Erythroblast (primary cell): Measurements from ENCODE around the gene TMEM170B.

Experiments used
- GATA1 ChIP-seq: IDR thresholded peaks from 2 replicates; pipeline ENCODE4 v1.6.1; 2011; ENCODE audit warnings: low read depth, mild to moderate bottlenecking, control low read depth, low read length, moderate library complexity
- POLR2A ChIP-seq: IDR thresholded peaks from 2 replicates; pipeline ENCODE4 v1.6.1; 2011; ENCODE audit warnings: mild to moderate bottlenecking, low read length

GRCh38 chr6:11589261-11589660 is 51.7 kb downstream of the TMEM170B start:
- no peak for TF ChIP-seq POLR2A
- TF ChIP-seq GATA1, result no peak
